ENCODE data around the gene CCDC148. TPM values are rescaled to one million over a fixed set of nuclear protein-coding genes. Genes with fewer than 3 reads are reported as not detected.

Gene CCDC148
- total and polyA plus RNA-seq, 12 donors, result 0.07 to 1.4 (median 0.66) TPM

- no peaks in the 10 kb centered on the region for H3K4me1 ChIP-seq
- no peak overlapping the region for H3K4me3 ChIP-seq
- ATAC-seq (no peak), DNase-seq (no peak)
- H3K9me3 ChIP-seq, result no peaks in the 10 kb centered on the region
- H3K27me3 ChIP-seq, result peaks cover 0 to 4% (median 0%) of the 10 kb centered on the region in 7 donors
- TF ChIP-seq CTCF (IDR thresholded peaks at IDR 0.05), result no peak
- H3K27ac ChIP-seq, result no peak overlapping the region
- no peaks in the 10 kb centered on the region for H3K36me3 ChIP-seq
- 81 to 85% methylated on average over 6 of the region's 6 CpGs for WGBS, 2 donors
- intact Hi-C loops (cut with DNase I), result no loop called here
Observed at GRCh38 chr2:158134655-158135054, 321.9 kb downstream of the CCDC148 start.

- no peak overlapping the region for H3K4me3 ChIP-seq
- WGBS, 2 donors, result 54% methylated on average over 4 of the region's 4 CpGs
- no peaks in the 10 kb centered on the region for H3K4me1 ChIP-seq
- no peak for ATAC-seq
- peaks cover 0 to 6% (median 0%) of the 10 kb centered on the region in 7 donors for H3K27me3 ChIP-seq
- intact Hi-C loops (cut with DNase I), result no loop called here
- TF ChIP-seq CTCF (IDR thresholded peaks at IDR 0.05), result no peak
- no peaks in the 10 kb centered on the region for H3K36me3 ChIP-seq
- no peak for DNase-seq
- H3K9me3 ChIP-seq, result no peaks in the 10 kb centered on the region
- H3K27ac ChIP-seq, result no peak overlapping the region
Observed at GRCh38 chr2:158134055-158134454, 322.5 kb downstream of the CCDC148 start.

DNA sequence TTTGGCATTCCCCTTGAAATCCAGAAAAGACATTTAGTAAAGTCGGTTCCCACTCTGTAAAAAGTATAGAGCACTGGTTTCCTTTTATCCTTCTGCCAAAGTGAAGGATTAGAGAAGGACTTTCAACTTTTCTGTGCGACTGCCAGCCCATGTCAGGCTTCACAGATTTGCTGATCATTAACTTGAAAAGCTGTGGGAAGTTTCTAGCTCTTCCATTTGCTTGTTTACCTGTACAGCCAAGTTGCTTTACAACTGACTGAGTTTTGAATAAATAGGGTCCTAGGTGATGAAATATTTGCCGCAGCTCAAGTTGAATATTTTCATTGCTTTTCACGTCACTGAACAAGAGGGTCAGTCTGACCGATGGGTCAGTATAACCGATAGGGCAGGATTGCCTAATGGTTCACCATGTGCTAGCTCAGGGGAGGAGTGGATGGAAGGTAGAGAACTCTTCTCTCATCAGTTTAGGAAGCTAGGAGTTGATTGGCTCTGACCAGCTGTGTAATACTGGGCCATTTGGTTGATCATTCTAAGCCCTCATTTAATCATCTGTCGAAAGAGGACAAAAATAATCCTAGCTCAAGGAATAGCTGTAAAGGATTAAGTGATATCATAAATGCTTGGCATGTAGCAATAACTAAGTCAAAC is 324.5 kb downstream of the CCDC148 start:
- TF ChIP-seq CTCF (IDR thresholded peaks at IDR 0.05), result no peak
- no peaks in the 10 kb centered on the region for H3K9me3 ChIP-seq
- intact Hi-C loops (cut with DNase I), result no loop called here
- ATAC-seq (no peak), DNase-seq (no peak)
- no peaks in the 10 kb centered on the region for H3K4me1 ChIP-seq
- peaks cover 0 to 4% (median 0%) of the 10 kb centered on the region in 7 donors for H3K27me3 ChIP-seq
- no peaks in the 10 kb centered on the region for H3K36me3 ChIP-seq
- H3K27ac ChIP-seq, result no peak overlapping the region
- no peak overlapping the region for H3K4me3 ChIP-seq
- 95 to 97% methylated on average over 7 of the region's 7 CpGs for WGBS, 2 donors

GRCh38 chr2:158131483-158131912 is 325.1 kb downstream of the CCDC148 start:
- TF ChIP-seq CTCF (IDR thresholded peaks at IDR 0.05), result no peak
- Histone ChIP-seq H3K4me3 (no peak overlapping the region), H3K4me1 (no peaks in the 10 kb centered on the region), H3K36me3 (no peaks in the 10 kb centered on the region), H3K9me3 (no peaks in the 10 kb centered on the region), H3K27ac (no peak overlapping the region), H3K27me3 (peaks cover 0 to 4% (median 0%) of the 10 kb centered on the region in 7 donors)
- ATAC-seq, result no peak
- no peak for DNase-seq
- intact Hi-C loops (cut with DNase I), result no loop called here
- 95 to 99% methylated on average over 1 of the region's 1 CpG for WGBS, 2 donors

Data from heart right ventricle (tissue), 16 donors.